GM12801 (cell line): ENCODE measurements around the gene ZMYM1.

Experiments used
- CTCF ChIP-seq: IDR thresholded peaks from one replicate; pipeline ENCODE4 v1.5.1; 2011; ENCODE audit warnings: control low read depth; ENCODE audit not compliant: insufficient read length; ENCODE audit errors: extremely low read depth

Gene ZMYM1

GRCh38 chr1:35079003-35079930 lies at the start of gene ZMYM1:
Gene ZMYM1, plus strand, starts transcription at chr1:35079385. Its CDS starts 14,603 bp downstream, at chr1:35093988.
- TF ChIP-seq CTCF, result no peak

GRCh38 chr1:35029761-35030160 lies 49.4 kb upstream of the ZMYM1 start:
- no peak for TF ChIP-seq CTCF

- TF ChIP-seq CTCF, result no peak
Measured at GRCh38 chr1:35030338-35030737, 48.8 kb upstream of the ZMYM1 start.

- no peak for TF ChIP-seq CTCF
Measured at GRCh38 chr1:35030756-35031446, 48.3 kb upstream of the ZMYM1 start.

- no peak for TF ChIP-seq CTCF
Measured at GRCh38 chr1:35032384-35032739, 46.8 kb upstream of the ZMYM1 start.

GRCh38 chr1:35033346-35033745 lies 45.8 kb upstream of the ZMYM1 start:
- no peak for TF ChIP-seq CTCF

- TF ChIP-seq CTCF, result no peak
Measured at GRCh38 chr1:35036621-35037020, 42.6 kb upstream of the ZMYM1 start.
